GM19438 (cell line): Measurements from ENCODE around the gene SLC22A31.
A peak's percentile ranks its signal among the peaks of the same experiment; 100 is the strongest.

ENCODE experiments used
- ATAC-seq: cut with Tn5 transposase; IDR thresholded peaks from one replicate; pipeline ENCODE4 v1.9.1; 2021; ENCODE audit warnings: low read depth; ENCODE audit not compliant: unreplicated experiment

SLC22A31 gene

DNA sequence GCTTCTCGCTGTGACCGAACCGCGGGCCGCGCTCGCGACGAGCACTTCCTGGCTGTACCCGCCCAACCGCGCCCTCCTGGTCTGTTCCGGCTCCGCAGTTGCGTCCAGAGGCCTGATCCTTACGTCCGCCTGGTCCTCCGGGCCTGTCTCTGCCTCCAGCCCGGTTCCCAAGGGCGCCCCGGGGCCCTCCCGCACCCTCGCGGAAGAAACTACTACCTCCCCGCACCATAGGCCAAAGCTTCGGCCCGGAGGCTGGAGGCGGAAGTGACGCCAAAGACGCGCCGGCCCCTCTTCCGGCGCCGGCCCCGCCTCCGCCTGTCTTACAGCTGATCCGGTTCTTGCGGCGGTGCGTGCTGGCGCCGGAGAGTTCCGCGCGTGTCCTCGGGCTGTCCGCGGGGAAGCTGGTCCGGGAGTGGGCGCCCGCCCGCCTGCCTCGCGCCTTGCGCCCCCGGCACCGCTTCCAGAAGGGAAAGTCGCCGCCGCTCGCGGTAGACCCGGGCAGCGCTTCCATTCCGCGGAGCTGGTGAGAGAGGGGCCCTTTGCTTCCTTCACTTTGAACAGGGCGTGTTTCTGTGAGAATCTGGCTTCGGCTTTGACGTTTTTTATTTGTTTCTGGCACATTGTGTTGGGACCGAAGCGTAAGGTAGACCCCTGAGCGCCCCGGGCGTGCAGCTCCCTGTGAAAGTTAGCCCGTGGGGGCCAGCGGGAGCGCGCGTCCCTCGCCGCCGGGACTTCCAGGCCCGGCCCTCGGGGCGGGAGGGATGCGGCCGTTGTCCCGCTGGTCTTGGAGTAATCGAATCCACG lies 17.3 kb upstream of the SLC22A31 start, which contains the start of gene ZNF778:
Gene ZNF778, plus strand, starts transcription at position 316 of the 804 bp plus-strand sequence. CDS start 3,425 bp downstream, outside the sequence.
- ATAC-seq = peak; percentile 82

GRCh38 chr16:89217138-89217387 lies 16.7 kb upstream of the SLC22A31 start:
- no peak for ATAC-seq

DNA sequence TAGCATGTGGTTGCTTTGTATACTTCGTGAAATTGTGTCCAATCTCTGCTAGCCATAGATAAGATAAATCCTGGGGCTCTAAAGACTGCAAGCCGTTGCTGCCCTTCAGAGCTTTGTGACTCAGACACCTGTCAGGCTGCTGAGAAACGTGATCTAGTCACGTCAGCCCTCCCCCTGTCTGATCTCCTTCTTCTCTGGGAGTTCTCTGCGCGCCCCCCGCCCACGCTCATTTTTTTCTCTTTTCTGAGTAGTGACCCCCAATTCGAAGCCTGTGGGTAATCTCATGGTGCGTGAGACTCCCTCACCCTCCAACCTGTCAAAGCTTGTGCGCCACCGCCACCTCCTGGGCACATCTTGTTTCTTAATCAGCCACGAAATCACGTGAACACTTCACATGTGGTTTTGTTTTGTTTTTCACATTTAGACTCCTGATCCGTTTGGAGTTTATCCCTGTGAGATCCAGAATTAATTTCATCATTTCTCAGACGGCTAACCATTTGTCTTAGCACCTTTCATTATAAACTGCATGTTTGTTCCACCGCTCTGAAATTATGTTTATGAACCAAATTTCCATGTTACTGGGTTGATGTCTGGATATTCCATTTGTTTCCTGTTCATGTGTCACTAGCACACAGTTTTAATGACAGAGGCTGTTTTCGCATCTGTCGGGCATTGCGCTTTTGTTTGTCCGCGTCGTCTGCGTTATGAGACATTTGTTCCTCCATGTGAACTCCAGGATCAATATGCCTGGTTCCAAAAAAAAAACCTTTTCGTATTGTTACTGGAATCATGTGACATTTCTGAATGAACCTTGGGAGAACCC lies 16.2 kb upstream of the SLC22A31 start:
- ATAC-seq = no peak

DNA sequence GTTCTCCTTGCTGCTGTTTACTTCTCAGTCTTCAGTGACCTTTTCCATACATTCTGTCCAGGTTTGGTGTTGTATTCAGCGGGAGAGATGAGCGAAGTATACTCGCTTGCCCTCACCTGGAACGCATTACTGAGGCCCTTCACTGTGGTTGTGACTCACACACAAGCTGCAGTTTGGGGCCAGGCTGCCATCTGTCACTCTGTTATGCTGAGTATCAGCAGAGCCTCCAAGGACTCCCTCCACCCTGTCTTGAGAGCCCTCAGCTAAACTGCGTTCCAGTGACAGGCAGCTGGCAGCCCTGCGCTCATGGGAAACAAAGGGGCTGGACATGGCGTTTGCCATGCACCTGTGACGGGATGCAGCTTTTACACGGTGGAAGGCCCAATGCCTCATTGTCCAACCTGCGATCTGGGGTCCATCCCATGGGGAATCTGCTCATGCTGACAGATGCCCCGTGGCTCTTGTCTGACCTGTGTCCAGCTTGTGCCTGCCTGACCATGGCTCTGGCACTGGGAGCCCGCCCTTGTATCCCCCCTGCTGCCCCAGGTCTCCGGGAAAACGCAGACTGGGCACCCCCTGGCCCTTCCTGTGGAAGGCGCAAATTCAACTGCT lies 10.7 kb upstream of the SLC22A31 start:
- no peak for ATAC-seq

DNA sequence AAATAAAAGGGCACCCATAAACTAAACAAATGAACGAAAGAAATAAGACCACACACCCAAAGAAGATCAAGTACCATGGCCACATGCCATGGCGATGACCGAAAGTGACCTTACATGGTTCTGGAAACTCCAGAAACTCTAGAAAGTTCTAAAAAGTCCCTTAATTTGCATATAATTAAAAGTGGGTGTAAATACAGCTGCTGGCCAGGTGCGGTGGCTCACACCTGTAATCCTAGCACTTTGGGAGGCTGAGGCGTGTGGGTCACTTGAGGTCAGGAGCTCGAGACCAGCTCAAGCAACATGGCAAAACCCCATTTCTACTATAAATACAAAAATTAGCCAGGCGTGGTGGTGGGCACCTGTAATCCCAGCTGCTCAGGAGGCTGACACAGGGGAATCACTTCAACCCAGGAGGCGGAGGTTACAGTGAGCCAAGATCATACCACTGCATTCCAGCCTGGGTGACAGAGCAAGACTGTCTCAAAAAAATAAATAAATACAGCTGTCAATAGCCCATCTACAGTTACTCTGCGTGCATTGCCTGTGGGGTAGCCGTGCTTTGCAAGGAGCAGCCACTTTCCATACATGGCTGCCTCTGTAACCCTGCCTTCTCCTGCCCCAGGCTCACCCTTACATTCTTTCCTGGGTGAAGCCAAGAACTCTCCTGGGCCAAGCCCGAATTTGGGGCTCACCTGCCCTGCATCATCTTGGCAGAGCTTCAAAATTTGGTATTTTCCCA lies 10.0 kb upstream of the SLC22A31 start:
- ATAC-seq = no peak

DNA sequence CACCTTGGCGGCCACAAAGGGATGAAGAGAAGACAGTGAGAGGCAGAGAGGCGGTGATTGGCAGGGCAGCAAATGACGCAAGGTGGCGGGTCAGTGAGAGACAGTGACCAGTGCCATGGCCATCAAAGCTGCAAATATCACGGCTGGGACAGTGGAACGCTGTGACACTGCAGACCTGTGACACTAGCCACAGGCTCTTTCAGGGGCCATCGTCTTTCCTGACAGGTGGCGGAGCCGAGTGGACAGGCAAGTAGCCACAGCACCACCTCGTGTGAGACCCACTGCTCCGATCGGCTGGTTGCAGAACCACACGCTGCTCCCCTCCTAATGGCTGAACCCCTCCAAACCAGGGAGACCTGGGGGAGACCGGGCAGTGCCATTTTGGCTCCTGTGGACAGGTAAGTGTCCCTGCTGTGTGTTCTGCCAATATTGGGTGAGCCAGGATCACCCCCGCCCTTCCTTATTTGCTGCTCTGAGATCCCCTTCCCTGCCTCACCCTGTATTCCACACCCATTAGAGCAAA lies 9.2 kb upstream of the SLC22A31 start:
- no peak for ATAC-seq

- ATAC-seq = no peak
Observed at GRCh38 chr16:89207993-89208392, 7.7 kb upstream of the SLC22A31 start.

- no peak for ATAC-seq
Observed at GRCh38 chr16:89202422-89203215, 2.3 kb upstream of the SLC22A31 start.

- ATAC-seq = no peak
Observed at GRCh38 chr16:89201439-89202377, 1.4 kb upstream of the SLC22A31 start.

DNA sequence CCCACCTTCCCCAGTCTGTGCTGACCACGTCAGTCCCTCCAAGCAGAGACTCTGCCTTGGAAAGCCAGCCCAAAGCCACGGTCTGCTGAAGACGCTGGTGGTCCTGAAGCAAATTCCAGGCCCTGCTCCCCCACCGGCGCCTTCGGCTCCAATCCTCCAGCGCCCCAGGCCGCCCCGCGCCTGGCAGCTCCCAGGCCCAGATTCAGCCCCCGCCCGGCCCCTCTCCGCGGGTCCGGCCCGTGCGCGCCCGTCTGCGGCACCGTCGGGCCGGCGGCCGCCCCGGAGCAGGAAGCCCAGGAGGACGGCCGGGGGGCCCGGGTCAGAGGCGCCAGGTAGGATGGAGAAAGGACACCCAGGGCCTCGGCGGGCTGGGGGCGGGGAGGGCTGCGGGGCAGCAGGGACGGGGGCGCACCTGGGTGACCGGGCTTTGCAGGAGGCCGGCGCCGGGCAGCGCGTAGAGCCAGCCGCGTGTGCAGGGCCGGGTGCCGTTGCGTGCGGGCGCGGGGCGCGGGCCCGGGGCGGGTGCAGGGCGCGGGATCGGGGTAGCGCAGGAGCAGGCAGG lies 594 bp upstream of the SLC22A31 start:
- ATAC-seq = no peak

GRCh38 chr16:89199241-89200123 lies 855 bp downstream of the SLC22A31 start:
- no peak for ATAC-seq

DNA sequence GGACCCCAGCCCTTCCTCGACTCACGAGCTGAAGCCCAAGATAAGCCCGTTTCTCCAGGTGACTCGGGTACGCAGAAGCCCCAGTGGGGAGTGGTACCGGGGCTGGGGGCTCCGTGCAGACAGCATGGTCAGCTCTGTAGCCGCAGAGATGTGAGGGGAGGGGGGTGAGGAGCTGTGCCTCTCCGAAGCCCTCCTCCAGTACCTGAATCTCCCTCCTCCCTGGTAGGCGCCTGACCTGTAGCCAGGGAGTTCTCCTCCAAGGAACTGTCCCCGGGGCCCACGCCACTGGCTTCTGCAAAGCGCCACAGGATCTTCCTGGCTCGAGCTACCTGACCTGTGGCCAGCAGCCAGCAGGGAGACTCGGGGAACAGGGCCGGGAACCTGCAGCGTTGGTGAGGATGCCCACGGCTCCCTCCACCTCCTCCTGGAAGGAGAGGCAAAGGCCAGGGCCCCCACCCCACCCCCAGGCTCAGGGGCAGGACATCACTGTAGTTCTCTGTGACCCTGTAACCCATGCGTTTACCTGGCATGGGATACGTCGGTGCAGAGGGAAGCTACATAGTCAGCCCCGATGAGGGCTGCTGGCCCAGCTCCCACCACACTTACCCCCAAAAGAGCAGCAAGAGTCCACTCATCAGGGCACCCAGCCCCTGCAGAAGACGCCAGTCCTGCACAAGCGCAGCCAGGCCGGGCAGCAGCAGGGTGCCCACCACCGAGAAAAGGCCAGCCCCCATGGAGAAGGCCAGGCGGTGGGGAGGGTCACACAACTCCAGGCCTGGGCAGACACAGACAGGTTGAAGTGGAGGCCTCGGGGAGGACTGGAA lies 1.7 kb downstream of the SLC22A31 start:
- no peak for ATAC-seq

DNA sequence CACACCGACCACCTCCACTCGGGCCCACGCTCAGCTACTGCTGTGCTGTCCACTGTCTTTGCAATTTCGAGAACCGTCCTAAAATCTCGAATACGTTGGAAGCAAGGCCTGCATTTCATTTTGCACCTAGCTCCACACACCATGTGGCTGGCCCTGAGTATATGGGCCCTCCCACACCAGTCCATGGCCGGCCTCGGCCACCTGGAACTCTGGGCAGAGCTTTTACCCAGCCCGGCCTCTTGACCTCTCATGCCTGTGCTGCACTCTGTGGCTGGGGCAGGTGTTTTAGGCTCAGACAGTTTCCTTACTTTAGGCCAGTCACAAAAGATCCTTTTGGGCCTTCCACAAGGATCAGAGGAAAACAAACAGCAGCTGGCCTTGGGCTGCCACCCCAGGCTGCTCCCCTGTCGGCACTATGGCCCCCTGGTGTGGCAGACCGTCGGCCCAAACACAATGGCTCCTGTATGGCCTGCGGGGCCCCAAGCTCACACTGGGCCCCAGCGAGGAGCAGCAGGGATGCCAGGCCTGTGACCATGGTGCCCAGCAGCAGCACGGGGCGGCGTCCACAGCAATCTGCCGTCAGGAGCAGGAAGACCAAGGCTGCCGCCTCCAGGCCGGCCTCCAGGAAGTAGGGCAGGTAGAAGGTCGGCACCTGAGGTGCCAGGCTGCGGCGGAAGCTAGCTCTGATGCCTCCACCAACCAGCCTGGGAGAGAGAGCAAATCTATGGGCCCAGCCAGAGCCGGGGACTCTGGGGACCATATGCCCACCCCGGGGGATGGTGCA lies 2.5 kb downstream of the SLC22A31 start:
- ATAC-seq = no peak

GRCh38 chr16:89197033-89197632 lies 3.2 kb downstream of the SLC22A31 start:
- ATAC-seq = no peak

DNA sequence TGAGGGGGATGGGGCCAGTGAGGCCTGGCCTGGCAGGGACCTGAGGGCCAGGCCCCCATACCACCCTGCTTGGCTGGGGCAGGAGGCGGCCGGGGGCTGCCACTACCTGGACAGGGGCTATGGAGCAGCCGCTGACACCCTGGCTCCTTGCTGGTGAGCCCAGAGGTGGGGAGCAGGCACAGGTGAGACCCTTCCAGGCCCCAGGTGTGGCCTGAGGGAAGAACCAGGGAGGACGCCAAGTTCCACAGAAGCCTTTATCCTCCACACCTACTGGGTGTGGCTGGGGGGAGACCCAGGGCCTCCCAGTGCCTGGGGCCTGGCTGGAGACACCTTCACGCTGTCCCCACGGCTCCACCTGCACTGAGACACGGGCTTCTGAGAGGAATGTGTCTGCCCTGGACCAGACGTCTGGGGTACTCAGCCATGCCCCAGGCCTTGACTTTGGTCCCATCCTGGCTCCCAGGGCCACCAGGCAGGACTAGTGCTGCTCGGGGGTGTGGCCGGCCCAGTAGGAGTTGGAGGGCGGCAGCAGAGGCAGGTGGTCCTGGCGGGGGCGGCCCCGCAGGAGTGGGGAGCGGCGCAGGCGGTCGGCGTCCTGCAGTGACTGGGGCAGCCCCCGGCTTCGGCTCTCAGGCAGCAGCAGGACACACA lies 4.7 kb downstream of the SLC22A31 start:
- no peak for ATAC-seq
